MM.1S (cell line): ENCODE data around the gene THTPA.

Source experiments
- DNase-seq: peaks from one replicate; pipeline ENCODE4 v3.0.0-alpha.2; 2015
- H2AFZ ChIP-seq: fragments of 300-600 bp; sonication (generic); 2 replicates; pipeline ENCODE4 v1.6.0; 2016; ENCODE audit warnings: antibody characterized with exemption, low read length
- H3F3A ChIP-seq: fragments of 300-600 bp; sonication (generic); 2 replicates; pipeline ENCODE4 v1.6.1; 2016; ENCODE audit warnings: mild to moderate bottlenecking, antibody characterized with exemption, low read length, moderate library complexity, mixed read lengths; ENCODE audit not compliant: insufficient read depth
- H3K27ac ChIP-seq: fragments of 300-600 bp; sonication (generic); 2 replicates; pipeline ENCODE4 v1.5.1; 2016; ENCODE audit warnings: mild to moderate bottlenecking, low read length
- H3K27me3 ChIP-seq: fragments of 300-600 bp; sonication (generic); replicated peaks from 2 replicates; pipeline ENCODE4 v1.6.0; 2016; ENCODE audit warnings: low read length; ENCODE audit not compliant: insufficient read depth
- H3K36me3 ChIP-seq: fragments of 300-600 bp; sonication (generic); replicated peaks from 2 replicates; pipeline ENCODE4 v1.6.1; 2016; ENCODE audit warnings: mild to moderate bottlenecking, low read length, mixed read lengths; ENCODE audit not compliant: insufficient read depth
- H3K4me1 ChIP-seq: fragments of 300-600 bp; sonication (generic); 2 replicates; pipeline ENCODE4 v1.6.1; 2016; ENCODE audit warnings: low read length, mixed read lengths
- H3K4me2 ChIP-seq: fragments of 300-600 bp; sonication (generic); 2 replicates; pipeline ENCODE4 v1.6.0; 2016; ENCODE audit warnings: low read depth, low read length
- H3K4me3 ChIP-seq: fragments of 300-600 bp; sonication (generic); 2 replicates; pipeline ENCODE4 v1.5.1; 2016; ENCODE audit warnings: low read length, mixed read lengths
- H3K79me2 ChIP-seq: fragments of 300-600 bp; sonication (generic); 2 replicates; pipeline ENCODE4 v1.6.1; 2016; ENCODE audit warnings: mixed run types, low read length, mixed read lengths
- H3K9ac ChIP-seq: fragments of 300-600 bp; sonication (generic); 2 replicates; pipeline ENCODE4 v1.6.1; 2016; ENCODE audit warnings: low read length, mixed read lengths
- H3K9me2 ChIP-seq: fragments of 300-600 bp; sonication (generic); replicated peaks from 2 replicates; pipeline ENCODE4 v1.6.1; 2016; ENCODE audit warnings: mild to moderate bottlenecking, low read length, mixed read lengths; ENCODE audit not compliant: insufficient read depth
- H3K9me3 ChIP-seq: fragments of 300-600 bp; sonication (generic); replicated peaks from 2 replicates; pipeline ENCODE4 v1.6.1; 2016; ENCODE audit warnings: mild to moderate bottlenecking, low read length, mixed read lengths; ENCODE audit not compliant: insufficient read depth
- H4K20me1 ChIP-seq: fragments of 300-600 bp; sonication (generic); 2 replicates; pipeline ENCODE4 v1.6.1; 2016; ENCODE audit warnings: mild to moderate bottlenecking, low read length, moderate library complexity, mixed read lengths; ENCODE audit not compliant: insufficient read depth
- CTCF ChIP-seq: fragments of 300-600 bp; sonication (generic); IDR thresholded peaks from 2 replicates; pipeline ENCODE4 v1.5.1; 2016; ENCODE audit warnings: antibody characterized with exemption, low read length, mixed read lengths
- EZH2 ChIP-seq: fragments of 300-600 bp; sonication (generic); optimal IDR thresholded peaks from 2 replicates; pipeline ENCODE3; 2017; ENCODE audit warnings: low read depth, mild to moderate bottlenecking, antibody characterized with exemption, low read length, mixed read lengths
- EZH2phosphoT487 ChIP-seq: fragments of 300-600 bp; sonication (generic); IDR thresholded peaks from 2 replicates; pipeline ENCODE4 v1.6.1; 2018; ENCODE audit warnings: antibody characterized with exemption, low read length

Gene THTPA

GRCh38 chr14:23522643-23523198 lies 33.4 kb upstream of the THTPA start:
- H3K4me1 ChIP-seq, result no peaks in the 10 kb centered on the region
- TF ChIP-seq EZH2phosphoT487 (no peak), CTCF (no peak), EZH2 (no peak)
- no peak overlapping the region for H3K27ac ChIP-seq
- H4K20me1 ChIP-seq, result no peaks in the 10 kb centered on the region
- H3K9ac ChIP-seq, result no peak overlapping the region
- no peaks in the 10 kb centered on the region for H3K9me3 ChIP-seq
- H3K4me2 ChIP-seq, result no peak overlapping the region
- no peaks in the 10 kb centered on the region for H3K27me3 ChIP-seq
- no peaks in the 10 kb centered on the region for H3F3A ChIP-seq
- DNase-seq, result no peak
- H2AFZ ChIP-seq, result no peak overlapping the region
- H3K79me2 ChIP-seq, result no peaks in the 10 kb centered on the region
- H3K36me3 ChIP-seq, result no peaks in the 10 kb centered on the region
- H3K9me2 ChIP-seq, result no peaks in the 10 kb centered on the region
- no peak overlapping the region for H3K4me3 ChIP-seq

DNA sequence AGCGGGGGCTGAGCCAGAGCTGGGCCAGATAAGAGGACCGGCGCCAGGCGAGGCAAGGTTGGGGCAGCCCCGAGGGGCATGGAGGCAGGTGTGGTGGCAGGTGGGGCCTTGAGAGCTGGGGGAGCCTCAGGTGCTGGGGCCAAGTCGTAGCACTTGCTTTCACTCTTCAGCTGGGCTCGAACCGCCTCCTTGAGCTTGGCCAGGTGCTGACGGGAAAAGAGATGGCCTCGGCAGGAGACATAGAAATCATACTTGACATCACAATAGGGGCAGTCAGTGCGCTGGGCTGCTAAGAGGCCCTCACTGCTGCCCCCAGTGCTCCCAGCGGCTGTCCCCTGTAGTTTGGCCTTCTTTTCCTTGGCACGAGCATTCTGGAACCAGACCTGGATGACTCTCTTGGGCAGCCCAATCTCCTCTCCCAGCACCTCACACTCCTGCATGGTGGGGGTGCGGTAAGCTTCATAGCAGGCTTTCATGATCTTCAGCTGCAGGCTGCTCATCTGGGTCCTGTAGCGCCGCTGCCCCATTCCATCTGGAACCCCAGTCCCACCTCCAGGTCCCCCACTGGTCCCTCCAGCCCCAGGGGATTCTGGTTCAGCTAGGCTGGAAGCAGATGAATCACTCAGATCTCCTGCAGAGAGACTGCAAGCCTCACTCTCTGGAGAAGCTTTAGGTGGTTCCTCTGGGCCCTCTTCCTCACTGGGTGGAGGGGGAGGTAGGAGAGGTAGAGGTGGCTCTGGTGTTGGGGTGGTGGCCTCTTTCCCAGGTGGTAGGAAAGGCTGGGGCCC lies 32.6 kb upstream of the THTPA start:
- no peaks in the 10 kb centered on the region for H3K9me2 ChIP-seq
- H3K4me1 ChIP-seq, result no peaks in the 10 kb centered on the region
- H2AFZ ChIP-seq, result no peak overlapping the region
- H3K4me2 ChIP-seq, result no peak overlapping the region
- H3K27ac ChIP-seq, result no peak overlapping the region
- H3K27me3 ChIP-seq, result no peaks in the 10 kb centered on the region
- H3F3A ChIP-seq, result no peaks in the 10 kb centered on the region
- H3K36me3 ChIP-seq, result no peaks in the 10 kb centered on the region
- no peak overlapping the region for H3K9ac ChIP-seq
- DNase-seq, result no peak
- TF ChIP-seq EZH2phosphoT487 (no peak), CTCF (no peak), EZH2 (no peak)
- no peaks in the 10 kb centered on the region for H4K20me1 ChIP-seq
- H3K4me3 ChIP-seq, result no peak overlapping the region
- H3K9me3 ChIP-seq, result no peaks in the 10 kb centered on the region
- no peaks in the 10 kb centered on the region for H3K79me2 ChIP-seq

DNA sequence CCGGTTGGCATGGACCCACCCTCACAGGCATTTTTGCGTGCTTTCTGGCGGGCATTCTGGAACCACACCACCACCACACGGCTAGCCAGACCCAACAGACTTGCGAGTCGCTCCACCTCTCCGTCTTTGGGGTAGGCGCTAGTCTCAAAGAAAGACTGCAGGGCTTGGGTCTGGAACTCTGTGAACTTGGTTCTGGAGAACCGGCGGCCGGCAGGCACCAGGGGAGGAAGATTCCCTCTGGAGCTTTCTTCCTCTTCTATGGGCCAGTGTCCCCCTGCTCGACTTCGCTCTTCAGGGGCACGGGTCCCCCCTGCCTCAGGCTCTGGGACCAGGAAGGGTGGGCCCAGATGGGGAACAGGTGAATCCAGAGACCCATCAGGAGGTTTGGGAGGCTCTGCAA lies 31.1 kb upstream of the THTPA start:
- Histone ChIP-seq H3K36me3 (no peaks in the 10 kb centered on the region), H3F3A (no peaks in the 10 kb centered on the region), H3K9me2 (no peaks in the 10 kb centered on the region), H3K27ac (no peak overlapping the region), H3K9ac (no peak overlapping the region), H3K4me3 (no peak overlapping the region), H3K9me3 (no peaks in the 10 kb centered on the region), H3K4me2 (no peak overlapping the region), H3K79me2 (no peaks in the 10 kb centered on the region), H3K4me1 (no peaks in the 10 kb centered on the region), H3K27me3 (no peaks in the 10 kb centered on the region), H4K20me1 (no peaks in the 10 kb centered on the region), H2AFZ (no peak overlapping the region)
- no peak for DNase-seq
- no peak for TF ChIP-seq EZH2

GRCh38 chr14:23525611-23526010 lies 30.5 kb upstream of the THTPA start:
- no peak overlapping the region for H3K4me3 ChIP-seq
- H3K27me3 ChIP-seq, result no peaks in the 10 kb centered on the region
- no peak overlapping the region for H3K9ac ChIP-seq
- H3K79me2 ChIP-seq, result no peaks in the 10 kb centered on the region
- H3K4me2 ChIP-seq, result no peak overlapping the region
- no peaks in the 10 kb centered on the region for H3F3A ChIP-seq
- no peaks in the 10 kb centered on the region for H3K4me1 ChIP-seq
- H3K9me2 ChIP-seq, result no peaks in the 10 kb centered on the region
- DNase-seq, result no peak
- no peaks in the 10 kb centered on the region for H3K9me3 ChIP-seq
- no peak overlapping the region for H3K27ac ChIP-seq
- no peaks in the 10 kb centered on the region for H3K36me3 ChIP-seq
- H4K20me1 ChIP-seq, result no peaks in the 10 kb centered on the region
- TF ChIP-seq CTCF (no peak), EZH2 (no peak), EZH2phosphoT487 (no peak)
- H2AFZ ChIP-seq, result no peak overlapping the region
